ENCODE data around the gene GRID1.
"Not testable (repeated sequence)": the region's sequence is repeated elsewhere in the genome, so short reads cannot be mapped to it uniquely, and the experiment has no call there.

GRID1 gene

GRCh38 chr10:85946713-85947326 lies 419.8 kb downstream of the GRID1 start:
- no peak for DNase-seq

DNA sequence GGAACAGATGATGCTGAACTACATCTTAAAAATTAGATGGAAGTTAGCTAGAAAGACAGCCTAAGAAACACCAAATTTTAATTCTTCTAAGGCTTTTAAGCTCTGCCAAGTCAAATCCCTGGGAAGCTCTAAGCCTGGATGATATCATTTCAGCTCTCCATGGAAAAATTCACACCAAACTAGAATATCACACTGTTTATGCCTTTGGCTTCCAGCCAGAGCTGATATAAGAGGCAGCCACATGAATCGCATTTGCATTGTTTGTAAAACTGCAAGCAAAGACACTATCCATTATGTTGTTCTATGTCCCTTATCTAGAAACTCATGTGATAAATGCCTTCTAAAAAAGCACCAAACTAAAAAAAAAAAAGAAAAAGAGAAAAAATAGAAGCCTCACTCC lies 430.4 kb downstream of the GRID1 start:
- no peak for DNase-seq

DNA sequence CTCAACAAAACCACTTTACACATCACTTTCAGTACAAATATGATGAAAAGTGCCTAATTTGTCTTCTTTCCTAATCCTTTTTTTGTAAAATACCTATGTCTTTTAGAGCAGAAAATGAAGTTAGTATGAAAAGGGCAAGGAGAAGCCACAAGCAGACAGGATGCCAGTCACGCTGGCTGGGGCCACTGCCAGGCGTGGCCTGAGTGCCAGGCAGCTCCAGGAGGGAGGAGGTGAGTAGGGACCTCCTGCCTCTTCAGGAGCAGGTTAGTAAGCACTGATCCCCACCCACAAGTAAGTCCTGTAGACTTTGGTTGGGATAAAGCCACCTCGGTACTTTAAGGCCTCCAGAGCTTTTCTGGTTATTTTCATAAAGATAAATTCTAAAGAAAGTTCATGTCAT lies 432.0 kb downstream of the GRID1 start:
- no peak for DNase-seq

GRCh38 chr10:85929993-85930392 lies 436.6 kb downstream of the GRID1 start:
- not testable (repeated sequence) for DNase-seq

DNA sequence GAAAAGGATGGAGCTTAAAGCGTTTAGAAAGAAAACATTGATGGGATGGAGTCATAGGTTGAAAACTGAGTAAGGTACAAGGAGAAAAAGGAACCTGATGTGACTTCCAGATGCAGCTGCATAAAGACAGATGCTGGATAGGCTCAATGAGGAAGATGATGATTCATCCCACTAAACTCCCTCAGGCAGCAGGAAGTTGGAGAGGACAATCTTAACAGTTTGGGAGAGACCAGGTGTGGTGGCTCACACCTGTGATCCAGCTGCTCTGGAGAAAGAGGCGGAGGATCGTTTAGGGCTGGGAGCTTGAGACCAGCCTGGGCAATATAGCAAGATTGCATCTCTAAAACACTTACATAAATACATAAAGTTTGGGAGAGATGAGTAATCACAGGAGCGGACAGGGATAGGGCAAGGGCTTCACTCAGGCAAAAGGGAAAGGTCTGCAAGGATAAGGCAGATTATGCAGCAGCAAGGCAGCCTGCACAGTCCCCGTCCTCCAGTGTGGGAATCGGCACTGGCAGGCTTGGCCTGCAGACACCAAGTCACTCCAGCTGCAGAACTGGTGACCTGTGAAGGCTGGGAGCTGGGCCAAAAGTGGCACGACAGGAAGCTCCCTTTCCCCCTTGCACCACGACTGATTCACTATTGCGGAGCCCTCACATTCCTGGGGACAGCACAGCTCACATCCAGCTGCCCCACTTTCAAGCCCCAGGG lies 438.5 kb downstream of the GRID1 start:
- DNase-seq: no peak

GRCh38 chr10:85926986-85927385 lies 439.6 kb downstream of the GRID1 start:
- DNase-seq: no peak

DNA sequence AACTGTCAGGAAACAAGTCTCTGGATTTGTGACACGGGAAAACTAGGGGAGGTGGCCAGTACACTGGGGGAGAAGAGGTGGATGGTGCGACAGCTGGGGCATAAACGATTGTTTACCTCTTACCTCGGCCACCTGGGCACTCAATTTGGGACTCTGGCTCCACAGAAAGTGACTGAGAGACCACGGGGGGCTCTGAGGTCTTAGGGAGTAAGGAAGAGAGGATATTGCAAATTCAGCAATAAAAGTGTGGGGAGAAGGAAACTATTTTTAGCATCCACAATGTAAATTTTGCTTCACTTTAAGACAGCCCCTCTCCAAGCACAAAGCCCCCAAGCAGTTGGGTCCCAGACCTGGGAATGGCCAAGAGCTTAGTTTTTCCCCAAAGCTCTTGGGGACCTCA lies 440.5 kb downstream of the GRID1 start:
- no peak for DNase-seq

DNA sequence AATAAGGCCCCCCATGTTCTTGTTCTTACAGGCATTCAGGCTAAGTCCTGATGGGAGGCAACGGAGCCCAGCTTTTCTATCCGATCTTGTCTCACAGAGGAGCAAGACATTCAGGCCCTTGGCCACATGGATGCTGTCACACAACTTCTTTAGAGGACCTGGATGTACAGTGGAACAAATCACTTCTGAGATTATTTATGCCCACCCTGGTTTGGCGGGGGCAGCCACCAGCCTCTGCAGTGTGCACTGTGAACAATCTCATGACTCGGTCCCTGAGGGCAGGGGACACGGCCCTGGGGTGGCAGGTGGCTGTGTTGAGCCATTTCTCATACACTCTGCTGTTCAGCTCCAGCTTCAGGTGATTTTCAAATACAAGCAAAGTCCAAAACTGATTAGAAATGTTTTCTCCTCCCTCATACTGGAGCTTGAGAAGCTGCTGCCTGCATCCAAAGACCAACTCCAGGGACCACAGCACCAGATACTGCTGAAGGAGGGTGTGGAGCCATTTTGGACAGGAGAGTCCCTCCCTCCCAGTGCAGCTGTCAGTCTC lies 441.3 kb downstream of the GRID1 start:
- no peak for DNase-seq

DNA sequence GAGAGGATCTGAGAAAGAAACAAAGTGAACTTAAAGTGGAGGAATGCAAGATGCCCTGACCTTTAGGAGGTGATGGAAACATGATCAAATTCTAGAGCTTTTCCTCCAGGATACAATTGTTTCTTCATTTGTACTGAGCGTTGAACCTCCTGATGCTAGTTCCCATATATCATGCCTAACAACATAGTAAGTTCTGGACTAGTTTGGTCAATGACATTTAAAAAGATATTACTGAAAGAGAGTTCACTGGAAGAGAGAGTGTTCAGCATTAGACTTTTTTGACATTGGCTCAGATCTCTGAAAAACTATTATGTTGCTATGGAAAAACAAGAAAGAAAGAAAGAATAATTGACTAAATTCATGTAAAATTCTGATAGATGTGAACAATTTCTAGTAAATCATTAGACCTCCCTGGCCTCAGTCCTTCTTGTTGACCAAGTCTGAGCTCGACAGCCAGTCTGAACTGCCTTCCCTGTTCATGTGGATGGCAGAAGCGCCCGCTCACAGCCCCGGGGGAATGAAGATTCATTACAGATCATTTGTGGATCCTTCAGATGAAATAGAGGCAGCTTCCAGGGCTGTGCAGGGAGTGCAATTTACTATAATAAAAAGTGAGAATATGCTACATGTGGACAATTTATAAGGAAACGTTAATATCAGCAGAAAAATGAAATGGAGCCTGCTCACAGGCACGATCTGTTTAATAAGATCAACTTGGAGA lies 442.1 kb downstream of the GRID1 start:
- DNase-seq: no peak

DNA sequence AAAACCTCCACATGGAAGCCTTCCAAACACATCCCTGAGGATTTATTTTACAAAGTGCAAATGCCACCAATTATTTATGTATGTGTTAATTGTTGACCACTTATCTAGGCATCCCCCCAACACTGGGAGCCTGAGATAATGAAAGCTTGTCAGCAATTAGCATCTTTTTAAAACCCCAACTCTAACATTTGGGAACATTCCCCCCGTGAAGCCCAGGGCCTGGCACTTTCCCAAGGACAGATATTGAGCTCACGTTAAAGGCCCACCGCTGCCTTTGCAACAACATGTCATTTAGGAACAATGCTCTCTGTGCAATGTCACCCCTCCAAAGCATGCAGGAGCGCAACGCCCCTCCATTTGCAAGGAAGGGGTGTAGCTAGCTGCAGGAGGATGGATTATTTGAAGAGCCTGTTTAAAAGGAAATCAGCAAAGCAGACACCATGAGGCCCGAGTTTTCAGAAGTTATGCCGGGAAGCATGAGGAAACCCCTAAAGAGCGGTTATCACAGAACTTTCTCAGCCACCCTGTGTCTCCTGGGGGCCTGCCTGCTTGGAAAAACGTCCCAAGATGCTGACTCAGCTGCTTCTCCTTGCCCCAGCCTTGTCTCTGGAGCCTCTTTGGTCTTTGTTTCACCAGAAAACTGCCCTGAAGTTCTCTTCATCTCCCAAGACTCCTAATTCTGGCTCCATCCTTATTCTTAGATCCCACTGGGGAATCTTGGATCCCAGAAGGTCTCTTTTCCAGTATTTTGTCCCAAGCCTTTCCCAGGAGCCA lies 444.1 kb downstream of the GRID1 start:
- DNase-seq: no peak

GRCh38 chr10:85921789-85922188 lies 444.8 kb downstream of the GRID1 start:
- DNase-seq: no peak

DNA sequence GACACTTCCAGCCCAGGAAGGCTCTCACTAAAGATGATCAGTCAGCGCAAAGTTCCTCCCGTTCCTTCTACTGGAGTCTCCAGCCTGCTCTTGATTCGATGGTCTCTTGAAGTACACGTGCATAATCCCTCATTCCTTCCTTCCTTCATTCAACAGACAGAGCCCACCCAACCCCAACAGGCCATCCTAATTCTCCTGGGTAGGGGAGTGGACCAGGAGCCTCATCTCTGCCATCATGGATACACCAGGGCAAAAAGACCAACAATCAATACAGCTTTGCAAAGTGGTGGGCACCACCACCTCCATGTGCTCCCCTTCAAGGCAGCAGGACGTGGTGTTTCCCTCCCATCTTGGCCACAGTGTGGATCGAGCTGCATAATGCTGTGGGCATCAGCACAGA lies 446.3 kb downstream of the GRID1 start:
- DNase-seq: no peak

- DNase-seq: no peak
These were observed 447.0 kb downstream of the GRID1 start for GRCh38 chr10:85919491-85920021.

DNA sequence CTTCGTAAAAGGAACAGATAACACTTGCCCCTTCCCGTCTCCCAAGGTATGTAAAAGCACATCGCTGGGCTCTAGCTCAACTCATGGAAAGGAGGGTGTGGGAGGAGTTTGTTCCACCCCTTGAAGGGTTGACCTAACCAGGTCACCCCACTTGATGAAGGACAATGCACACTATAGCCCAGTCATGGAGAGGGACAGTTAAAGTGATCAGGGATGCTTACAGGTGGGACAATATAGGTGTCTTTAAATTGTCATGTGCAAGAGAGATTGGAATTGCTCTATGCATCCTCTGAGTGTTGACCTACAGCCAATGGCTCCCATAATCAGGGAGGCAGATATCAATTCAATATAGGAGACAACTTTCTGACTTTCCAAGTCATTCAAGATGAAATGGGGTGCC lies 448.2 kb downstream of the GRID1 start:
- DNase-seq: no peak

DNA sequence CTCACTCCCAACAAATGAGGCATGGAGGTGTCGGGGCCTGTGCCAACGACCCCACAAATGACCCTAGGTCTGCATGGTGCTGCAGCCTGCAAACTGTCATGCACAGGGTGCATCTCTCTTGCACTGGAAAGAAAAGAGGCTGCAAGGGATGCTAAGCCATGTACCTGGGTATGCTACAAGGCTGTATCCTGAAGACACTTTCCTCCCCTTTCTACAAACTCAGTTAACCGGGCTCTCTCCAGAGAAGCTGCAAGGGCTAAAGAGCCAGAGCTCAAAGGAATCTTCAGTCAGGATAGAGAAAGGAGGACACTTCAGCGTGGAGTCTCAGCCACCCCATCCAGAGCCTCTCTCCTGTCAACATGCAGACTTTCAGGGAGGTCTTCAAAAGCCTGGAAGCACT lies 449.0 kb downstream of the GRID1 start:
- DNase-seq: no peak

DNA sequence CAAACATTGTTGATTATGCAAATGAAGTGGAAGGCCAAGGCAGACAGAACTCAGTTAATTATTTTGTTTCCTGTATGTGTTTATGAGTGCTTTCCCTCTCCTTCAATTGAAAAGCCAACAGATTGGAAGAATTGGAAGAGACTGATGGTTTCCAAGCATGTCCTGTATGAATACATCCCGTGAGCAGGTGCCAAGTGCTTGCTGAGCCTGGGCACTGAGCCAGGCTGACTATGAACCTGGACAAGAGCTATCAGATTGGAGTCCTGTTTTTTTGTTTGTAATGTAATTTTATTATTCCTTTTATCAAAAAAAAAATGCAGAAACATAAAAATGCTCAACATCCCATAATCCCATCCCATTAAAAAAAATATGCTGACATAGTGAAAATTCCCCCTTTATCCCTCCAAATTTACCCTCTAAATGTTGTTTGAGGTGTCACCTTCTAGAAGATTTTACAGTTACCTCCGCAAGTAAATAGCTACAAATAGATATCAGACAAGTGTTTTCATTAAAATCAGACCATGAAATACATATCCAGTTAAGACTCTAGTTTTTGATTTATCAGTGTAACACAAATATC lies 449.5 kb downstream of the GRID1 start:
- DNase-seq: no peak

GRCh38 chr10:85916286-85916685 lies 450.3 kb downstream of the GRID1 start:
- DNase-seq: no peak

GRCh38 chr10:85915245-85915846 lies 451.2 kb downstream of the GRID1 start:
- DNase-seq: no peak

DNA sequence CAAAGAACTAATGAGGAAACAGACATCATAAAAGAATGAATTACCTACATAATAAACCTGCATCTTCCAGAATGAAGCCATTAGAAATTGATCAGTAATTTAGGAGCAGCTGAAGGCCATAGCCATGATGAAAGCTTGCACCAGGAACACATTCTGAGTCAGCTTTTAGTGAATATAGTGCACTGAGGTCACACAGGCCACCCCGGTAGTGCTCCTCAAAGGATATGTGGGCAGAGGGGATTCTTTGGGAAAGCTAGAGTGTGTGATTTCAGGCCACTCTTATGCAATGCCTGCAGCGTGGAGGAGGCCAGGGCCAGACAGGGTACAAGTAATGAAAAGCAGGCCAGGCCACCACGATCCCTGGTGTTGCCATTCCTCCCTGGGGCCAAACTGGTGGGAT lies 451.9 kb downstream of the GRID1 start:
- no peak for DNase-seq

GRCh38 chr10:85908462-85908861 lies 458.1 kb downstream of the GRID1 start:
- no peak for DNase-seq

DNA sequence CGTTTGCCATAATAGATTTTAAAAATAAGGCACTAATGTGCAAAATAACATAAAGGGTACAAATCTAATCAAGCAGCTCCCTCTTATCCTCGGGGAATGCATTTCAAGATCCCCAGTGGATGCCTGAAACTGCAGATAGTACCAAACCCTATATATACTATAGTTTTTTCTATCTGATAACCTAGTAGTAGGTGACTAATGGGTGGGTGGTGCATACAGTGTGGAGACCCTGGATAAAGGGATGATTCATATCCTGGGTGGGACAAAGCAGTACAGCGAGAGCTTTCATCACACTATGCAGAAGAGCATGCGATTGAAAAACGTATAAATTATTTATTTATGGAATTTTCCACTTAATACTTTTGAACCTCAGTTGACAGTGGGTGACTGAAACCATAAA lies 464.5 kb downstream of the GRID1 start:
- DNase-seq: no peak

DNA sequence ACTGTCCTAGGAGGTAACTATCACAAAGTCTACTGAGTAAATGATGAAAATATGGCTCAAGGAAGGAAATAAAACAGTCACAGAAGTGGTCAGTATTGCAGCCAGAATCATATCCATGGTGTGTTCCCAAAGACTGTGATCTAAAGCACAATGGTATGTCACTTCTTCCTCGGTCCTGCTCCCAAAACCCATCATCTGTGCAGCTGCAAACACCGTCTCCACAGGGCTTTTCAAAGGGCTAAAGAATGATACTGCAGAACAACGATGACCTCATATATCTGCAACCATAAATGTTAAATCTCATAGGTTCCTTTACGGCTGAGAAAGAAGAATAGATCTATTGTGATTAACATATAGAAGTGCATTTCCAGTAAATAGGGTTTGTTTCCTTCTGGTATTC lies 465.0 kb downstream of the GRID1 start:
- no peak for DNase-seq
